Breast epithelium (tissue), 4 donors: ENCODE measurements around the gene SEC61A2. TPM values are rescaled to one million over a fixed set of nuclear protein-coding genes. Genes with fewer than 3 reads are reported as not detected.

Experiments used
- DNase-seq, 2 donors: peaks; one replicate each; pipeline ENCODE4 v3.0.0-alpha.2; 2019; ENCODE audit warnings: low spot score in 2 of 2
- H3K27ac ChIP-seq, 2 donors: fragments of 200-600 bp; sonication (generic) in 1 of 2; one replicate each; pipeline ENCODE4 v1.5.1; 2016 to 2019; ENCODE audit warnings: mild to moderate bottlenecking in 1 of 2
- H3K27me3 ChIP-seq, 2 donors: fragments of 200-600 bp; sonication (generic) in 1 of 2; one replicate each; pipeline versions ENCODE4 v1.5.1 to v1.6.0; 2017 to 2019; ENCODE audit warnings: control low read depth in 1 of 2, mild to moderate bottlenecking in 1 of 2
- H3K36me3 ChIP-seq: fragments of 200-600 bp; one replicate; pipeline ENCODE4 v1.5.1; 2019
- H3K4me1 ChIP-seq, 2 donors: fragments of 200-600 bp; sonication (generic); one replicate each; pipeline ENCODE4 v1.5.1; 2016 to 2019; ENCODE audit warnings: control low read depth in 1 of 2
- H3K4me3 ChIP-seq, 3 donors: fragments of 200-600 bp; sonication (generic); 1 replicate in 2 of 3; 2 replicates in 1 of 3; pipeline ENCODE4 v1.5.1; 2016 to 2019; ENCODE audit warnings: mild to moderate bottlenecking in 3 of 3, moderate library complexity in 2 of 3
- H3K9me3 ChIP-seq, 2 donors: fragments of 200-600 bp; sonication (generic) in 1 of 2; one replicate each; pipeline ENCODE4 v1.5.1; 2016 to 2019; ENCODE audit warnings: control low read depth in 1 of 2
- POLR2A ChIP-seq: fragments of 450-650 bp; IDR thresholded peaks from one replicate; pipeline ENCODE4 v1.6.1; 2016; ENCODE audit warnings: antibody characterized with exemption, mild to moderate bottlenecking, moderate library complexity
- POLR2AphosphoS5 ChIP-seq, 3 donors: sonication (generic); formaldehyde crosslinking; IDR thresholded peaks; one replicate each; pipeline ENCODE4 v1.6.1; 2017; ENCODE audit warnings: antibody characterized with exemption in 3 of 3
- intact Hi-C: fragments of 100-400 bp; cut with DNase I; formaldehyde crosslinking; loops from one replicate; pipeline ENCODE4 v1.15.1; 2023; ENCODE audit warnings: low total_unique reads
- total RNA-seq, 3 donors: library from RNA; depleted of rRNA; stranded (reverse); fragments of >200 nt; gene quantifications; one replicate each; pipeline ENCODE4 v1.1.0, GENCODE V29; 2016
- TF ChIP-seq, protein P1 (sequence below), 3 donors: fragments of 450-650 bp; IDR thresholded peaks; one replicate each; pipeline ENCODE4 v1.5.1; 2016 to 2017; ENCODE audit warnings: antibody characterized with exemption in 3 of 3, mild to moderate bottlenecking in 3 of 3, moderate library complexity in 3 of 3

SEC61A2 gene
- total RNA-seq, 3 donors from 2014 or later: 6.2 to 15.7 (median 10.2) TPM

- Histone ChIP-seq H3K4me1 (no peaks in the 10 kb centered on the region), H3K36me3 (no peaks in the 10 kb centered on the region), H3K9me3 (no peaks in the 10 kb centered on the region), H3K4me3 (no peak overlapping the region), H3K27ac (no peak overlapping the region), H3K27me3 (no peaks in the 10 kb centered on the region)
- no peak for TF ChIP-seq POLR2AphosphoS5 (IDR thresholded peaks at IDR 0.05)
- intact Hi-C loops: no loop called here
- no peak for DNase-seq
Measured at GRCh38 chr10:12111528-12111927, 17.9 kb upstream of the SEC61A2 start.

GRCh38 chr10:12113627-12114026 lies 15.8 kb upstream of the SEC61A2 start:
- no peaks in the 10 kb centered on the region for H3K27me3 ChIP-seq
- no peaks in the 10 kb centered on the region for H3K4me1 ChIP-seq
- TF ChIP-seq POLR2AphosphoS5 (IDR thresholded peaks at IDR 0.05): no peak
- TF ChIP-seq POLR2A: no peak
- TF ChIP-seq, protein P1, sequence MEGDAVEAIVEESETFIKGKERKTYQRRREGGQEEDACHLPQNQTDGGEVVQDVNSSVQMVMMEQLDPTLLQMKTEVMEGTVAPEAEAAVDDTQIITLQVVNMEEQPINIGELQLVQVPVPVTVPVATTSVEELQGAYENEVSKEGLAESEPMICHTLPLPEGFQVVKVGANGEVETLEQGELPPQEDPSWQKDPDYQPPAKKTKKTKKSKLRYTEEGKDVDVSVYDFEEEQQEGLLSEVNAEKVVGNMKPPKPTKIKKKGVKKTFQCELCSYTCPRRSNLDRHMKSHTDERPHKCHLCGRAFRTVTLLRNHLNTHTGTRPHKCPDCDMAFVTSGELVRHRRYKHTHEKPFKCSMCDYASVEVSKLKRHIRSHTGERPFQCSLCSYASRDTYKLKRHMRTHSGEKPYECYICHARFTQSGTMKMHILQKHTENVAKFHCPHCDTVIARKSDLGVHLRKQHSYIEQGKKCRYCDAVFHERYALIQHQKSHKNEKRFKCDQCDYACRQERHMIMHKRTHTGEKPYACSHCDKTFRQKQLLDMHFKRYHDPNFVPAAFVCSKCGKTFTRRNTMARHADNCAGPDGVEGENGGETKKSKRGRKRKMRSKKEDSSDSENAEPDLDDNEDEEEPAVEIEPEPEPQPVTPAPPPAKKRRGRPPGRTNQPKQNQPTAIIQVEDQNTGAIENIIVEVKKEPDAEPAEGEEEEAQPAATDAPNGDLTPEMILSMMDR (IDR thresholded peaks at IDR 0.05): no peak
- H3K9me3 ChIP-seq: no peaks in the 10 kb centered on the region
- DNase-seq: no peak
- H3K4me3 ChIP-seq: no peak overlapping the region
- intact Hi-C loops: no loop called here
- no peaks in the 10 kb centered on the region for H3K36me3 ChIP-seq
- H3K27ac ChIP-seq: no peak overlapping the region

DNA sequence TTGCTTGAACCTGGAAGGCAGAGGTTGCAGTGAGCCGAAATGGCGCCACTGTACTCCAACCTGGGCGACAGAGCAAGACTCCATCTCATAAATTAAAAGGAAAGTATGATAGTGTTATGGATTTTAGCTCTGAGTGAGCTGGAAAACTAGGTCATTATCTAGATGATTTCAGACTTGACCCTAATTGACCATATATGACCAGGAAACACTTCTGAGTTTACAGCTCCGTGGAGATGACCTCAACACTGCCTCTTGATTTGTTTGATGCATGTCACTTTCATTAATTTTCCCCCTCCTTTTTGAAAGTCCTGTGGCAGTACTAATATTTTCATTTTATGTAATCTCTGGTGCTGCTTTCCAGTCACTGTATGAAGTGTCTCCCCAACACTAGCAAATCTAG lies 7.8 kb upstream of the SEC61A2 start:
- intact Hi-C loops: no loop called here
- no peak overlapping the region for H3K27ac ChIP-seq
- H3K27me3 ChIP-seq: no peaks in the 10 kb centered on the region
- H3K4me1 ChIP-seq: no peaks in the 10 kb centered on the region
- no peaks in the 10 kb centered on the region for H3K36me3 ChIP-seq
- H3K9me3 ChIP-seq: no peaks in the 10 kb centered on the region
- TF ChIP-seq, protein P1 (IDR thresholded peaks at IDR 0.05): no peak
- TF ChIP-seq POLR2AphosphoS5 (IDR thresholded peaks at IDR 0.05) (no peak), POLR2A (no peak)
- H3K4me3 ChIP-seq: no peak overlapping the region
- no peak for DNase-seq

- TF ChIP-seq, protein P1 (IDR thresholded peaks at IDR 0.05): peak in 2 of 3 donors; percentile 23 to 33
- no peak for TF ChIP-seq POLR2AphosphoS5 (IDR thresholded peaks at IDR 0.05)
- intact Hi-C loops: no loop called here
- no peaks in the 10 kb centered on the region for H3K9me3 ChIP-seq
- no peak for DNase-seq
- peak overlapping the region; percentile 94 to 96 for H3K27ac ChIP-seq
- H3K36me3 ChIP-seq: no peaks in the 10 kb centered on the region
- H3K4me1 ChIP-seq: peaks cover 0 to 4% of the 10 kb centered on the region in 2 donors
- H3K4me3 ChIP-seq: peak overlapping the region; percentile 94 to 100 (median 97)
- H3K27me3 ChIP-seq: no peaks in the 10 kb centered on the region
Measured at GRCh38 chr10:12130237-12130872, 878 bp downstream of the SEC61A2 start.

GRCh38 chr10:12135631-12136030 lies 6.2 kb downstream of the SEC61A2 start:
- TF ChIP-seq POLR2A (no peak), POLR2AphosphoS5 (IDR thresholded peaks at IDR 0.05) (no peak)
- TF ChIP-seq, protein P1 (IDR thresholded peaks at IDR 0.05): no peak
- no peaks in the 10 kb centered on the region for H3K36me3 ChIP-seq

DNA sequence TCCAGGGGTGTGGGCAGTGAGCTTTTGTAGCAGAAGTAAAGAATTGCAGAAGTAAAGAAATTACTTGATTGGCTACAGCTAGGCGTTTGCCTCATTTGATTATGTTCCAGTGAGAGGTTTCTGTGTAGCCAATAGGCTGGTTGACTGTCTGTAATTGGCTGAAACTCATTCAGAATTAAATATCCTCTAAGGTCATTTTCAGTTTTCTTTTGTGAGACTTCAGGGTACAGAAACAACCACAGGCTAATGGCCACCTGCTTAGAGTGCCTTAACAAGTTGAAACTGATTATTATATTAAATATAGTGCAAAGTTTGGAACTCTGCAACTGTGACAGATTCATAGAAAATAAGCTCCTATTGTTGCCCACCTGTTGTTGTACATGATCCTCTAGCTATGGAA lies 10.6 kb downstream of the SEC61A2 start:
- no peaks in the 10 kb centered on the region for H3K36me3 ChIP-seq

More at GRCh38 chr10:12135631-12136030, 6.2 kb downstream of the SEC61A2 start:
- no peaks in the 10 kb centered on the region for H3K27me3 ChIP-seq
- no peaks in the 10 kb centered on the region for H3K9me3 ChIP-seq
- DNase-seq: no peak
- intact Hi-C loops: no loop called here
- H3K27ac ChIP-seq: no peak overlapping the region
- no peaks in the 10 kb centered on the region for H3K4me1 ChIP-seq
- no peak overlapping the region for H3K4me3 ChIP-seq

More for the DNA sequence above, 10.6 kb downstream of the SEC61A2 start:
- intact Hi-C loops: no loop called here
- no peak for TF ChIP-seq POLR2A
- TF ChIP-seq POLR2AphosphoS5 (IDR thresholded peaks at IDR 0.05): no peak
- TF ChIP-seq, protein P1 (IDR thresholded peaks at IDR 0.05): no peak
- no peak overlapping the region for H3K27ac ChIP-seq
- no peaks in the 10 kb centered on the region for H3K9me3 ChIP-seq
- DNase-seq: no peak
- no peaks in the 10 kb centered on the region for H3K27me3 ChIP-seq
- H3K4me1 ChIP-seq: no peaks in the 10 kb centered on the region
- H3K4me3 ChIP-seq: no peak overlapping the region
